Panc1 (cell line): Measurements from ENCODE around the gene NCAPG2. TPM values are rescaled to one million over a fixed set of nuclear protein-coding genes. Genes with fewer than 3 reads are reported as not detected.

Source experiments
- ATAC-seq: fragments of 200-7000 bp; cut with Tn5 transposase; 2 replicates; pipeline ENCODE4 v1.9.1; 2020; ENCODE audit warnings: mild to moderate bottlenecking, moderate library complexity
- BruUV-seq: library from RNA; stranded (reverse); fragments of 400-500 nt; replicated peaks from 2 replicates; lab custom pipeline; 2021; lab: Mats Ljungman, UMichigan
- CTCF ChIA-PET: fragments of 300-600 bp; sonication (Branson Sonifier 250); formaldehyde crosslinking; loops from one replicate; lab custom pipeline; 2022; ENCODE audit warnings: antibody characterized with exemption; lab: Charles Lee
- POLR2A ChIA-PET: fragments of 300-600 bp; sonication (Branson Sonifier 250); formaldehyde crosslinking; loops from one replicate; lab custom pipeline; 2022; ENCODE audit warnings: antibody characterized with exemption; lab: Charles Lee
- DNase-seq: peaks from one replicate; pipeline ENCODE4 v3.0.0-alpha.2; 2010; ENCODE audit warnings: low read depth, low spot score
- H3K27ac ChIP-seq: 2 replicates; pipeline ENCODE4 v1.5.1; 2011; ENCODE audit warnings: mild to moderate bottlenecking, low read length, inconsistent platforms
- H3K27me3 ChIP-seq: fragments of 200-500 bp; sonication (Bioruptor generic); 2 replicates; pipeline ENCODE4 v1.6.0; 2014; ENCODE audit warnings: low read length, inconsistent platforms; ENCODE audit not compliant: control insufficient read depth, insufficient read depth
- H3K36me3 ChIP-seq: fragments of 200-500 bp; sonication (Bioruptor generic); 2 replicates; pipeline ENCODE4 v1.5.1; 2014; ENCODE audit warnings: inconsistent platforms, mild to moderate bottlenecking, low read length, moderate library complexity; ENCODE audit not compliant: control insufficient read depth, insufficient read depth
- H3K4me1 ChIP-seq: 2 replicates; pipeline ENCODE4 v1.5.1; 2011; ENCODE audit warnings: inconsistent platforms, mild to moderate bottlenecking, low read length, moderate library complexity; ENCODE audit not compliant: control insufficient read depth, insufficient read depth
- H3K4me3 ChIP-seq, 2 experiments: 2 replicates each; pipeline ENCODE4 v1.5.1; 2011 to 2012; ENCODE audit warnings: low read depth in 2 of 2, low read length in 2 of 2, mild to moderate bottlenecking in 2 of 2, inconsistent platforms in 1 of 2, moderate library complexity in 1 of 2
- H3K9me3 ChIP-seq: fragments of 200-500 bp; sonication (Bioruptor generic); 2 replicates; pipeline ENCODE4 v1.5.1; 2014; ENCODE audit warnings: low read depth, mild to moderate bottlenecking, inconsistent platforms, low read length, moderate library complexity; ENCODE audit not compliant: control insufficient read depth, insufficient read depth
- POLR2AphosphoS5 ChIP-seq: IDR thresholded peaks from 2 replicates; pipeline ENCODE4 v1.6.1; 2012; ENCODE audit warnings: mild to moderate bottlenecking, low read depth, low read length, moderate library complexity
- REST ChIP-seq, 2 experiments: IDR thresholded peaks; 2 replicates each; pipeline ENCODE4 v1.6.1; 2011 to 2012; ENCODE audit warnings: low read depth in 2 of 2, control low read depth in 1 of 2, low read length in 1 of 2, mild to moderate bottlenecking in 1 of 2, moderate library complexity in 1 of 2; ENCODE audit not compliant: insufficient read depth in 1 of 2
- SIN3A ChIP-seq: IDR thresholded peaks from 2 replicates; pipeline ENCODE4 v1.6.1; 2012; ENCODE audit warnings: low read depth, mild to moderate bottlenecking, low read length, moderate library complexity, borderline replicate concordance; ENCODE audit not compliant: insufficient read depth
- TCF7L2 ChIP-seq: IDR thresholded peaks from 2 replicates; pipeline ENCODE4 v1.6.1; 2011; ENCODE audit warnings: mild to moderate bottlenecking, low read depth, low read length, inconsistent platforms
- in situ Hi-C: cut with HindIII; loops from 2 replicates; pipeline ENCODE4 v1.10.0; 2016; ENCODE audit warnings: low sequenced_read_pairs, low pct_unique_long_range_greater_than_20kb
- intact Hi-C: fragments of 100-400 bp; cut with micrococcal nuclease; formaldehyde crosslinking; loops from one replicate; pipeline ENCODE4 v1.10.0; 2022; ENCODE audit not compliant: unreplicated experiment
- total RNA-seq: library from RNA; stranded (reverse); gene quantifications from one replicate; pipeline ENCODE4 v1.2.1, GENCODE V29; 2021; ENCODE audit not compliant: unreplicated experiment
- TF ChIP-seq, protein P1 (sequence below): fragments of 450-650 bp; IDR thresholded peaks from 2 replicates; pipeline ENCODE4 v1.5.1; 2017; ENCODE audit warnings: mild to moderate bottlenecking

NCAPG2 gene
- total RNA-seq, 1 experiment from 2014 or later: 81.4 TPM

DNA sequence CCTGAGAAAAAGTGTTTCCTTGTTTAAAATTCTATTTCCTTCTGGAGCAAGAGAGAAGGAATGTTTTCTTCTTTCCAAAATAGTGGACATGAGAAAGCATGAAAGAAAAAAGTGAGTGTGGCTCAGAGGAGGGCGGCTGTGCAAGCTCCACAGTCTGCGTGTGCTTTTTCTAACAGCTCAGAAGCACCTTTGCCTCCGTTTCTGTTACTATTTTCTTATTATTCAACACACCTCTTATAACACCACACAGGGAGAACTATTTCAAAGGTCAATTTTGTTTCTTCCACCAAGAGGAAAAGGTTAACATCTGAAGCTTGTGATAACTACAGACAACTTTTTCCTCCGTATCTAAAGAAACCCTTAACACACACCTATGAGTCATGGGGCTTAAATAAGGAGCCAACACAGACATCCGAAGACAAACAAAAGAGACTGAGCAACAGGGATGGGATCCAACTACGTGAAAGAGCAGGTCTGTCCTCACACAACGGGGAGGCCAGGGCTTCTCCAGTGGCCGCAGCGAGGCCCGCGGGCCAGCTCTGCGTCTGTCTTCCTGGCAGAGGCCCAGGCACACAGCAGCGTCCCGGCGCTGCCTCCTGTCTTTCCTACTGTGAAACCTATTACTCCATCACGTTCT, 36.2 kb upstream of the NCAPG2 start:
- no peak for DNase-seq
- Histone ChIP-seq H3K36me3 (peaks cover 21% of the 10 kb centered on the region), H3K27ac (no peak overlapping the region), H3K27me3 (no peaks in the 10 kb centered on the region), H3K4me1 (no peaks in the 10 kb centered on the region), H3K4me3 (no peak overlapping the region), H3K9me3 (no peaks in the 10 kb centered on the region)
- TSS peak; percentile 7 for BruUV-seq
- in situ Hi-C loops: no loop called here
- intact Hi-C loops: no loop called here
- ChIA-PET POLR2A (no interaction called here), CTCF (no interaction called here)
- TF ChIP-seq REST (IDR thresholded peaks at IDR 0.05; ENCODE audit: insufficient read depth in 1 of 2, low read depth in 2 of 2, low read length in 1 of 2) (no peak), SIN3A (no peak), TCF7L2 (no peak), POLR2AphosphoS5 (no peak)
- TF ChIP-seq, protein P1, sequence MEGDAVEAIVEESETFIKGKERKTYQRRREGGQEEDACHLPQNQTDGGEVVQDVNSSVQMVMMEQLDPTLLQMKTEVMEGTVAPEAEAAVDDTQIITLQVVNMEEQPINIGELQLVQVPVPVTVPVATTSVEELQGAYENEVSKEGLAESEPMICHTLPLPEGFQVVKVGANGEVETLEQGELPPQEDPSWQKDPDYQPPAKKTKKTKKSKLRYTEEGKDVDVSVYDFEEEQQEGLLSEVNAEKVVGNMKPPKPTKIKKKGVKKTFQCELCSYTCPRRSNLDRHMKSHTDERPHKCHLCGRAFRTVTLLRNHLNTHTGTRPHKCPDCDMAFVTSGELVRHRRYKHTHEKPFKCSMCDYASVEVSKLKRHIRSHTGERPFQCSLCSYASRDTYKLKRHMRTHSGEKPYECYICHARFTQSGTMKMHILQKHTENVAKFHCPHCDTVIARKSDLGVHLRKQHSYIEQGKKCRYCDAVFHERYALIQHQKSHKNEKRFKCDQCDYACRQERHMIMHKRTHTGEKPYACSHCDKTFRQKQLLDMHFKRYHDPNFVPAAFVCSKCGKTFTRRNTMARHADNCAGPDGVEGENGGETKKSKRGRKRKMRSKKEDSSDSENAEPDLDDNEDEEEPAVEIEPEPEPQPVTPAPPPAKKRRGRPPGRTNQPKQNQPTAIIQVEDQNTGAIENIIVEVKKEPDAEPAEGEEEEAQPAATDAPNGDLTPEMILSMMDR: no peak
- ATAC-seq: no peak

DNA sequence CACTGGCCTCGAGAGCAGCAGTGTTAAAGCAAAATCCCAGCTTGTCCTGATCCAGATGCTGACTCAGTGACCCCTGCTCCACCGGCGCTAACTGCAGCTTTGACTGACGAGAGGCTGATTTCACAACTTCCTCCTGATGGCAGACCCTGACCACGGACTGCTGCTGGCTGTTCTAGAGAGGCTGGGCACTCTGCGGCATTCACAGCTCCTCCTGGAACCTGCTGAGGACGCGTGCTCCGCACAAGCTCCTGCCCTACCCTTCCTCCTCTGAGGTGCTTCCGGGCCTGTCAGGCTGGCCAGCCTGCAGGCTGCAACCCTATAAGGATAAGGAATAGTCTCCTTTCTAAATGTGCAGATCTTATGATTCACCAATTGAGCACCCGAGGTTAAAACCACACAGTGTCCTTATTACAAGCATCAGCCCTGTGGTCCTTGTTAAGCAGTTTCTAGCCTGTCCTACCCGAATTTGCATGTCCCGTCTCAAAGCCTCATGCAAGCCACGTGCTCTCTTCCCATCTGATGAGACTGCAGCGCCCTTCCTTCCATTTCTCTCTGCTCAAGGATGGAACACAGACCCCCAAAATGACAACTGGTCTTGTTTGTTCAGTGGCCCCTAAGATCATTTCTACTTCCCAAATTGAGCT, 35.5 kb upstream of the NCAPG2 start:
- CTCF ChIA-PET: no interaction called here
- ATAC-seq (no peak), DNase-seq (no peak)
- no peaks in the 10 kb centered on the region for H3K4me1 ChIP-seq
- POLR2A ChIA-PET: no interaction called here
- H3K36me3 ChIP-seq: peaks cover 23% of the 10 kb centered on the region
- no peaks in the 10 kb centered on the region for H3K9me3 ChIP-seq
- BruUV-seq: no TSS peak
- no peak overlapping the region for H3K27ac ChIP-seq
- TF ChIP-seq SIN3A (no peak), TCF7L2 (no peak), REST (IDR thresholded peaks at IDR 0.05; ENCODE audit: insufficient read depth in 1 of 2, low read depth in 2 of 2, low read length in 1 of 2) (no peak), POLR2AphosphoS5 (no peak)
- TF ChIP-seq, protein P1: no peak
- no peaks in the 10 kb centered on the region for H3K27me3 ChIP-seq
- intact Hi-C loops (no loop called here), in situ Hi-C loops (no loop called here)
- no peak overlapping the region for H3K4me3 ChIP-seq
